ENCODE results near the gene HSPA1A. TPM values are rescaled to one million over a fixed set of nuclear protein-coding genes. Genes with fewer than 3 reads are reported as not detected.

Gene HSPA1A
- total and polyA plus RNA-seq, 9 of the 15 experiments (the other 6 are each of a cell fraction or from before 2014, with no cell fraction given): 2.2 to 273 (median 107) TPM

DNA sequence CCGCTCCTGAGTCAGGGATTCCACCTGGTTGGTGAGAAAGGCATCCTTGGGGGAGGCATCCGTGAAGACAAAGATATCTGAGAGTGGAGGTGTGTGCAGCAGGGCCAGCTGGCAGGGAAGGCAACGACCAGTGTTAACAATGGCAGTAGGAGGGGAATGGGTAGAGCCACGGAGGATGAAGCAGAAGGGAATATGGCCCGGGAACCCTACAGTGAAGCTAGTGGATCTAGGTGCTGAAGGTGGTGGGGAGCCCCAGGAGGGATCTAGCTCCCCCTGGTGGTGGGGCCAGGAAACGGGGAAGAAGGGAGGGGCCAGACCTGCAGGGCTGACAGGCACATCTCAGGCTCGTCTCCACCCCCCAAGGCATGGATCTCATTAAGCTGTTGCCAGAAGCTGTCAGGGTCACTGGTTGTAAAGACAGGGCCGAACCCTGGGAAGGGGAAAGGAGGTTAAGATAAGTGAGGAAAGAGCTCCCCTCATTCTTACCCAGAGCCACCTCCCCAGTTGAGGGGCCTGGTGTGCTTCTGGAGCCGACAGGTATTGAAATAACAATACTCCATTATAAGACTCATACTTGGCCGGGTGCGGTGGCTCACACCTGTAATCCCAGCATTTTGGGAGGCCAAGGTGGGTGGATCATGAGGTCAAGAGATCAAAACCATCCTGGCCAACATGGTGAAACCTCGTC is 45.5 kb upstream of the HSPA1A start (continued):
- TF ChIP-seq, protein P1, sequence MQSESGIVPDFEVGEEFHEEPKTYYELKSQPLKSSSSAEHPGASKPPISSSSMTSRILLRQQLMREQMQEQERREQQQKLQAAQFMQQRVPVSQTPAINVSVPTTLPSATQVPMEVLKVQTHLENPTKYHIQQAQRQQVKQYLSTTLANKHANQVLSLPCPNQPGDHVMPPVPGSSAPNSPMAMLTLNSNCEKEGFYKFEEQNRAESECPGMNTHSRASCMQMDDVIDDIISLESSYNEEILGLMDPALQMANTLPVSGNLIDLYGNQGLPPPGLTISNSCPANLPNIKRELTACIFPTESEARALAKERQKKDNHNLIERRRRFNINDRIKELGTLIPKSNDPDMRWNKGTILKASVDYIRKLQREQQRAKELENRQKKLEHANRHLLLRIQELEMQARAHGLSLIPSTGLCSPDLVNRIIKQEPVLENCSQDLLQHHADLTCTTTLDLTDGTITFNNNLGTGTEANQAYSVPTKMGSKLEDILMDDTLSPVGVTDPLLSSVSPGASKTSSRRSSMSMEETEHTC (IDR thresholded peaks at IDR 0.05): no peak
- TF ChIP-seq, protein P2, sequence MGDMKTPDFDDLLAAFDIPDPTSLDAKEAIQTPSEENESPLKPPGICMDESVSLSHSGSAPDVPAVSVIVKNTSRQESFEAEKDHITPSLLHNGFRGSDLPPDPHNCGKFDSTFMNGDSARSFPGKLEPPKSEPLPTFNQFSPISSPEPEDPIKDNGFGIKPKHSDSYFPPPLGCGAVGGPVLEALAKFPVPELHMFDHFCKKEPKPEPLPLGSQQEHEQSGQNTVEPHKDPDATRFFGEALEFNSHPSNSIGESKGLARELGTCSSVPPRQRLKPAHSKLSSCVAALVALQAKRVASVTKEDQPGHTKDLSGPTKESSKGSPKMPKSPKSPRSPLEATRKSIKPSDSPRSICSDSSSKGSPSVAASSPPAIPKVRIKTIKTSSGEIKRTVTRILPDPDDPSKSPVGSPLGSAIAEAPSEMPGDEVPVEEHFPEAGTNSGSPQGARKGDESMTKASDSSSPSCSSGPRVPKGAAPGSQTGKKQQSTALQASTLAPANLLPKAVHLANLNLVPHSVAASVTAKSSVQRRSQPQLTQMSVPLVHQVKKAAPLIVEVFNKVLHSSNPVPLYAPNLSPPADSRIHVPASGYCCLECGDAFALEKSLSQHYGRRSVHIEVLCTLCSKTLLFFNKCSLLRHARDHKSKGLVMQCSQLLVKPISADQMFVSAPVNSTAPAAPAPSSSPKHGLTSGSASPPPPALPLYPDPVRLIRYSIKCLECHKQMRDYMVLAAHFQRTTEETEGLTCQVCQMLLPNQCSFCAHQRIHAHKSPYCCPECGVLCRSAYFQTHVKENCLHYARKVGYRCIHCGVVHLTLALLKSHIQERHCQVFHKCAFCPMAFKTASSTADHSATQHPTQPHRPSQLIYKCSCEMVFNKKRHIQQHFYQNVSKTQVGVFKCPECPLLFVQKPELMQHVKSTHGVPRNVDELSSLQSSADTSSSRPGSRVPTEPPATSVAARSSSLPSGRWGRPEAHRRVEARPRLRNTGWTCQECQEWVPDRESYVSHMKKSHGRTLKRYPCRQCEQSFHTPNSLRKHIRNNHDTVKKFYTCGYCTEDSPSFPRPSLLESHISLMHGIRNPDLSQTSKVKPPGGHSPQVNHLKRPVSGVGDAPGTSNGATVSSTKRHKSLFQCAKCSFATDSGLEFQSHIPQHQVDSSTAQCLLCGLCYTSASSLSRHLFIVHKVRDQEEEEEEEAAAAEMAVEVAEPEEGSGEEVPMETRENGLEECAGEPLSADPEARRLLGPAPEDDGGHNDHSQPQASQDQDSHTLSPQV (IDR thresholded peaks at IDR 0.05): no peak
- TF ChIP-seq ELK3 (CRISPR knock-in tag; IDR thresholded peaks at IDR 0.05) (no peak), DNMT1 (IDR thresholded peaks at IDR 0.05) (peak; percentile 98; the same call in 1 of the 2 replicates), RBM15 (IDR thresholded peaks at IDR 0.05; ENCODE audit: insufficient read depth, low read length) (no peak), ZBTB17 (CRISPR knock-in tag; IDR thresholded peaks at IDR 0.05) (peak; percentile 40; the same call in 1 of the 2 replicates), GABPB1 (CRISPR knock-in tag; IDR thresholded peaks at IDR 0.05) (peak; percentile 79), ZNF224 (CRISPR knock-in tag; IDR thresholded peaks at IDR 0.05) (peak; percentile 72; the same call in 1 of the 2 replicates), GABPB2 (CRISPR knock-in tag; conservative IDR thresholded peaks at IDR 0.05) (no peak), EWSR1 (IDR thresholded peaks at IDR 0.05; ENCODE audit: borderline replicate concordance, low read depth, partially characterized antibody) (no peak), ZMIZ1 (IDR thresholded peaks at IDR 0.05; ENCODE audit: low read depth in 2 of 2, low read length in 2 of 2) (peak in 1 of 2 experiments; percentile 44; a peak in 1 of 4 replicates)
- TF ChIP-seq, protein P3, sequence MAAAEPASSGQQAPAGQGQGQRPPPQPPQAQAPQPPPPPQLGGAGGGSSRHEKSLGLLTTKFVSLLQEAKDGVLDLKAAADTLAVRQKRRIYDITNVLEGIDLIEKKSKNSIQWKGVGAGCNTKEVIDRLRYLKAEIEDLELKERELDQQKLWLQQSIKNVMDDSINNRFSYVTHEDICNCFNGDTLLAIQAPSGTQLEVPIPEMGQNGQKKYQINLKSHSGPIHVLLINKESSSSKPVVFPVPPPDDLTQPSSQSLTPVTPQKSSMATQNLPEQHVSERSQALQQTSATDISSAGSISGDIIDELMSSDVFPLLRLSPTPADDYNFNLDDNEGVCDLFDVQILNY (CRISPR knock-in tag; IDR thresholded peaks at IDR 0.05): no peak
- TF ChIP-seq, protein P4, sequence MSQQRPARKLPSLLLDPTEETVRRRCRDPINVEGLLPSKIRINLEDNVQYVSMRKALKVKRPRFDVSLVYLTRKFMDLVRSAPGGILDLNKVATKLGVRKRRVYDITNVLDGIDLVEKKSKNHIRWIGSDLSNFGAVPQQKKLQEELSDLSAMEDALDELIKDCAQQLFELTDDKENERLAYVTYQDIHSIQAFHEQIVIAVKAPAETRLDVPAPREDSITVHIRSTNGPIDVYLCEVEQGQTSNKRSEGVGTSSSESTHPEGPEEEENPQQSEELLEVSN (IDR thresholded peaks at IDR 0.05; ENCODE audit: borderline replicate concordance in 1 of 2, extremely low read depth in 1 of 2, insufficient read depth in 1 of 2, insufficient read length in 1 of 2, low read depth in 1 of 2, low read length in 1 of 2, poor library complexity in 1 of 2, severe bottlenecking in 1 of 2): peak in 1 of 2 experiments; percentile 32
